ENCODE measurements around the gene KMO. TPM values are rescaled to one million over a fixed set of nuclear protein-coding genes. Genes with fewer than 3 reads are reported as not detected.

The KMO gene
- total RNA-seq, 6 experiments from 2014 or later = 25.4 to 57.3 (median 28.3) TPM

GRCh38 chr1:241536969-241537368 lies 4.8 kb downstream of the KMO start:
- Histone ChIP-seq H3K9me3 (no peaks in the 10 kb centered on the region), H3K4me1 (peaks cover 0 to 14% (median 3%) of the 10 kb centered on the region in 4 donors), H3K27me3 (no peaks in the 10 kb centered on the region), H3K4me3 (no peak overlapping the region), H3K27ac (no peak overlapping the region), H3K36me3 (no peaks in the 10 kb centered on the region)
- TF ChIP-seq CTCF (IDR thresholded peaks at IDR 0.05) (no peak), POLR2A (IDR thresholded peaks at IDR 0.05) (no peak)
- ATAC-seq (no peak), DNase-seq (no peak)
- WGBS (ENCODE audit: insufficient coverage, low coverage, low lambda C conversion rate, missing lambda C conversion rate) = 51% methylated on average over 2 of the region's 2 CpGs
- intact Hi-C loops (cut with DNase I) = no loop called here

GRCh38 chr1:241542199-241542907 lies 10.2 kb downstream of the KMO start:
- Histone ChIP-seq H3K4me3 (no peak overlapping the region), H3K4me1 (no peaks in the 10 kb centered on the region), H3K36me3 (no peaks in the 10 kb centered on the region), H3K27ac (no peak overlapping the region), H3K9me3 (no peaks in the 10 kb centered on the region), H3K27me3 (no peaks in the 10 kb centered on the region)
- intact Hi-C loops (cut with DNase I) = no loop called here
- ATAC-seq (peak in 2 of 4 donors; percentile 35 to 42), DNase-seq (no peak)
- WGBS (ENCODE audit: insufficient coverage, low coverage, low lambda C conversion rate, missing lambda C conversion rate) = 55% methylated on average over 7 of the region's 7 CpGs
- TF ChIP-seq POLR2A (IDR thresholded peaks at IDR 0.05) (no peak), CTCF (IDR thresholded peaks at IDR 0.05) (no peak)

GRCh38 chr1:241548008-241548407 lies 15.8 kb downstream of the KMO start:
- 38% methylated on average over 2 of the region's 2 CpGs for WGBS (ENCODE audit: insufficient coverage, low coverage, low lambda C conversion rate, missing lambda C conversion rate)
- H3K4me3 ChIP-seq = no peak overlapping the region
- intact Hi-C loops (cut with DNase I) = no loop called here
- ATAC-seq (no peak), DNase-seq (no peak)
- TF ChIP-seq CTCF (IDR thresholded peaks at IDR 0.05) (no peak), POLR2A (IDR thresholded peaks at IDR 0.05) (no peak)
- H3K27me3 ChIP-seq = no peaks in the 10 kb centered on the region
- no peaks in the 10 kb centered on the region for H3K4me1 ChIP-seq
- no peak overlapping the region for H3K27ac ChIP-seq
- no peaks in the 10 kb centered on the region for H3K9me3 ChIP-seq
- peaks cover 0 to 12% (median 4%) of the 10 kb centered on the region in 4 donors for H3K36me3 ChIP-seq

- Histone ChIP-seq H3K4me3 (no peak overlapping the region), H3K27ac (no peak overlapping the region), H3K27me3 (no peaks in the 10 kb centered on the region), H3K9me3 (no peaks in the 10 kb centered on the region), H3K36me3 (peaks cover 0 to 12% (median 6%) of the 10 kb centered on the region in 4 donors), H3K4me1 (no peaks in the 10 kb centered on the region)
- WGBS (ENCODE audit: insufficient coverage, low coverage, low lambda C conversion rate, missing lambda C conversion rate) = 54% methylated on average over 1 of the region's 1 CpG
- no peak for ATAC-seq
- TF ChIP-seq CTCF (IDR thresholded peaks at IDR 0.05) (no peak), POLR2A (IDR thresholded peaks at IDR 0.05) (no peak)
- intact Hi-C loops (cut with DNase I) = no loop called here
- DNase-seq = no peak
Measured at GRCh38 chr1:241550318-241550717, 18.1 kb downstream of the KMO start.
